ENCODE data around the gene WDR12. TPM values are rescaled to one million over a fixed set of nuclear protein-coding genes. Genes with fewer than 3 reads are reported as not detected.
"Not testable (repeated sequence)": the region's sequence is repeated elsewhere in the genome, so short reads cannot be mapped to it uniquely, and the experiment has no call there.

Gene WDR12
- total and polyA plus RNA-seq, 12 donors, result 12.4 to 68.7 (median 38.3) TPM

GRCh38 chr2:202871300-202872141 lies 40.0 kb downstream of the WDR12 start, which contains the start of gene ICA1L:
TSS of gene ICA1L (minus strand) at chr2:202871766. CDS start at chr2:202829009, 42,757 bp downstream.
- Histone ChIP-seq H3K4me3 (peak within 1 kb of the TSS; percentile 26 to 97 (median 78)), H3K4me1 (replicated peaks in 1 of 2) (peaks cover 0 to 12% of the 10 kb centered on the region in 2 donors), H3K36me3 (replicated peaks in 1 of 2) (no peaks in the 10 kb centered on the region), H3K27me3 (no peaks in the 10 kb centered on the region), H3K9me3 (replicated peaks in 1 of 3) (no peaks in the 10 kb centered on the region), H3K27ac (peak within 1 kb of the TSS; percentile 7 to 88 (median 73))
- intact Hi-C loops (cut with DNase I), result loop anchor here in 1 of 2 donors (10.0 kb wide), 1 partner anchor 287 kb away; no protein-coding TSS in a partner anchor
- 0 to 1% (median 0%) methylated on average over 14 to 93 of the region's 93 CpGs for WGBS, 4 donors
- TF ChIP-seq CTCF (IDR thresholded peaks at IDR 0.05) (peak in 1 of 6 experiments; percentile 1), POLR2A (IDR thresholded peaks at IDR 0.05) (no peak)
- DNase-seq, result peak; percentile 59 to 81 (median 72)

GRCh38 chr2:202870431-202871299 lies 40.8 kb downstream of the WDR12 start:
- no peaks in the 10 kb centered on the region for H3K36me3 ChIP-seq (replicated peaks in 1 of 2)
- H3K27me3 ChIP-seq, result no peaks in the 10 kb centered on the region
- no peaks in the 10 kb centered on the region for H3K9me3 ChIP-seq (replicated peaks in 1 of 3)
- DNase-seq, result peak; percentile 62 to 92 (median 67)
- H3K4me1 ChIP-seq (replicated peaks in 1 of 2), result peaks cover 0 to 12% of the 10 kb centered on the region in 2 donors
- WGBS, 4 donors, result 2 to 3% (median 3%) methylated on average over 27 to 37 of the region's 37 CpGs
- intact Hi-C loops (cut with DNase I), result loop anchor here in 1 of 2 donors (10.0 kb wide), 1 partner anchor 286 kb away; no protein-coding TSS in a partner anchor
- TF ChIP-seq CTCF (IDR thresholded peaks at IDR 0.05) (peak in 5 of 6 experiments; percentile 23 to 47 (median 45)), POLR2A (IDR thresholded peaks at IDR 0.05) (peak in 1 of 2 donors; percentile 30)
- peak overlapping the region; percentile 7 to 88 (median 73) for H3K27ac ChIP-seq
- H3K4me3 ChIP-seq, result peak overlapping the region; percentile 26 to 97 (median 78)

GRCh38 chr2:202861987-202862386 lies 49.5 kb downstream of the WDR12 start:
- 96 to 100% (median 99%) methylated on average over 3 of the region's 3 CpGs for WGBS, 4 donors
- H3K27me3 ChIP-seq, result no peaks in the 10 kb centered on the region
- DNase-seq, result no peak
- intact Hi-C loops (cut with DNase I), result no loop called here
- no peak overlapping the region for H3K4me3 ChIP-seq
- TF ChIP-seq CTCF (IDR thresholded peaks at IDR 0.05) (no peak), POLR2A (IDR thresholded peaks at IDR 0.05) (no peak)
- no peaks in the 10 kb centered on the region for H3K9me3 ChIP-seq (replicated peaks in 1 of 3)
- H3K36me3 ChIP-seq (replicated peaks in 1 of 2), result no peaks in the 10 kb centered on the region
- no peak overlapping the region for H3K27ac ChIP-seq
- H3K4me1 ChIP-seq (replicated peaks in 1 of 2), result no peaks in the 10 kb centered on the region

GRCh38 chr2:202858601-202859000 lies 52.9 kb downstream of the WDR12 start:
- intact Hi-C loops (cut with DNase I), result no loop called here
- 61 to 95% (median 82%) methylated on average over 3 of the region's 3 CpGs for WGBS, 4 donors
- TF ChIP-seq CTCF (IDR thresholded peaks at IDR 0.05) (no peak), POLR2A (IDR thresholded peaks at IDR 0.05) (no peak)
- Histone ChIP-seq H3K4me3 (no peak overlapping the region), H3K9me3 (replicated peaks in 1 of 3) (no peaks in the 10 kb centered on the region), H3K36me3 (replicated peaks in 1 of 2) (no peaks in the 10 kb centered on the region), H3K4me1 (replicated peaks in 1 of 2) (no peaks in the 10 kb centered on the region), H3K27me3 (no peaks in the 10 kb centered on the region), H3K27ac (no peak overlapping the region)
- DNase-seq, result no peak

- H3K27ac ChIP-seq; intact Hi-C loops (cut with DNase I): not testable (repeated sequence)
Measured at GRCh38 chr2:202849343-202849742, 62.1 kb downstream of the WDR12 start.

More at GRCh38 chr2:202849343-202849742, 62.1 kb downstream of the WDR12 start:
- H3K9me3 ChIP-seq (replicated peaks in 1 of 3); H3K4me3 ChIP-seq; H3K4me1 ChIP-seq (replicated peaks in 1 of 2); DNase-seq; H3K36me3 ChIP-seq (replicated peaks in 1 of 2); H3K27me3 ChIP-seq: not testable (repeated sequence)
- 36 to 84% (median 73%) methylated on average over 2 to 3 of the region's 3 CpGs for WGBS, 4 donors

Data from adrenal gland (tissue), 12 donors.